Loucy (cell line): ENCODE data around the gene P2RY2.

ENCODE experiments used
- H2AFZ ChIP-seq: fragments of 200-600 bp; sonication (generic); 2 replicates; pipeline ENCODE4 v1.6.0; 2016; ENCODE audit warnings: antibody characterized with exemption, mild to moderate bottlenecking, low read length, moderate library complexity
- H3F3A ChIP-seq: fragments of 200-600 bp; 2 replicates; pipeline ENCODE4 v1.6.0; 2016; ENCODE audit warnings: antibody characterized with exemption, low read depth, mild to moderate bottlenecking
- H3K27me3 ChIP-seq: fragments of 200-600 bp; sonication (generic); 2 replicates; pipeline ENCODE4 v1.6.1; 2014; ENCODE audit warnings: low read length, mild to moderate bottlenecking; ENCODE audit not compliant: insufficient read depth, poor library complexity, severe bottlenecking
- H3K36me3 ChIP-seq: fragments of 200-600 bp; sonication (generic); 2 replicates; pipeline ENCODE4 v1.6.1; 2016; ENCODE audit warnings: low read length; ENCODE audit not compliant: insufficient read depth
- H3K4me1 ChIP-seq: fragments of 200-600 bp; sonication (generic); 2 replicates; pipeline ENCODE4 v1.5.1; 2014; ENCODE audit warnings: low read length, mild to moderate bottlenecking; ENCODE audit not compliant: insufficient read depth, poor library complexity, severe bottlenecking
- H3K4me2 ChIP-seq: fragments of 200-600 bp; sonication (generic); 2 replicates; pipeline ENCODE4 v1.6.0; 2014; ENCODE audit warnings: antibody characterized with exemption, low read length, low read depth, mild to moderate bottlenecking; ENCODE audit not compliant: poor library complexity, severe bottlenecking
- H3K4me3 ChIP-seq: fragments of 200-600 bp; sonication (generic); 2 replicates; pipeline ENCODE4 v1.5.1; 2014; ENCODE audit warnings: low read length, mild to moderate bottlenecking, mixed read lengths; ENCODE audit not compliant: poor library complexity, severe bottlenecking
- H3K79me2 ChIP-seq: fragments of 200-600 bp; sonication (generic); 2 replicates; pipeline ENCODE4 v1.6.1; 2014; ENCODE audit warnings: low read length; ENCODE audit not compliant: insufficient read depth
- H3K9ac ChIP-seq: fragments of 200-600 bp; sonication (generic); 2 replicates; pipeline ENCODE4 v1.6.0; 2014; ENCODE audit warnings: mild to moderate bottlenecking, low read depth, low read length, moderate library complexity; ENCODE audit not compliant: poor library complexity, severe bottlenecking
- H3K9me2 ChIP-seq: fragments of 200-600 bp; sonication (generic); replicated peaks from 2 replicates; pipeline ENCODE4 v1.6.1; 2016; ENCODE audit warnings: low read depth, low read length, mixed read lengths
- H3K9me3 ChIP-seq: fragments of 200-600 bp; sonication (generic); 2 replicates; pipeline ENCODE4 v1.6.1; 2014; ENCODE audit warnings: mild to moderate bottlenecking, antibody characterized with exemption, low read length, low read depth; ENCODE audit not compliant: insufficient read depth
- H4K20me1 ChIP-seq: fragments of 200-600 bp; sonication (generic); 2 replicates; pipeline ENCODE4 v1.6.0; 2014; ENCODE audit warnings: antibody characterized with exemption, low read length, mild to moderate bottlenecking; ENCODE audit not compliant: insufficient read depth, poor library complexity, severe bottlenecking
- CTCF ChIP-seq: fragments of 200-600 bp; sonication (generic); conservative IDR thresholded peaks from 2 replicates; pipeline ENCODE4 v1.5.1; 2014; ENCODE audit warnings: mild to moderate bottlenecking, antibody characterized with exemption, low read length
- EZH2phosphoT487 ChIP-seq: fragments of 200-600 bp; IDR thresholded peaks from 2 replicates; pipeline ENCODE4 v1.6.1; 2018; ENCODE audit warnings: antibody characterized with exemption, mild to moderate bottlenecking, moderate library complexity, borderline replicate concordance

The P2RY2 gene

GRCh38 chr11:73215191-73216134 lies 2.6 kb upstream of the P2RY2 start:
- no peaks in the 10 kb centered on the region for H3K9me3 ChIP-seq
- no peaks in the 10 kb centered on the region for H3K27me3 ChIP-seq
- no peak overlapping the region for H3K4me2 ChIP-seq
- no peaks in the 10 kb centered on the region for H3K4me1 ChIP-seq
- no peaks in the 10 kb centered on the region for H4K20me1 ChIP-seq
- no peaks in the 10 kb centered on the region for H3F3A ChIP-seq
- TF ChIP-seq EZH2phosphoT487, result no peak
- TF ChIP-seq CTCF, result no peak
- H3K9ac ChIP-seq, result no peak overlapping the region
- no peaks in the 10 kb centered on the region for H3K36me3 ChIP-seq
- H2AFZ ChIP-seq, result no peak overlapping the region
- no peak overlapping the region for H3K4me3 ChIP-seq
- no peaks in the 10 kb centered on the region for H3K79me2 ChIP-seq
- H3K9me2 ChIP-seq, result no peaks in the 10 kb centered on the region

DNA sequence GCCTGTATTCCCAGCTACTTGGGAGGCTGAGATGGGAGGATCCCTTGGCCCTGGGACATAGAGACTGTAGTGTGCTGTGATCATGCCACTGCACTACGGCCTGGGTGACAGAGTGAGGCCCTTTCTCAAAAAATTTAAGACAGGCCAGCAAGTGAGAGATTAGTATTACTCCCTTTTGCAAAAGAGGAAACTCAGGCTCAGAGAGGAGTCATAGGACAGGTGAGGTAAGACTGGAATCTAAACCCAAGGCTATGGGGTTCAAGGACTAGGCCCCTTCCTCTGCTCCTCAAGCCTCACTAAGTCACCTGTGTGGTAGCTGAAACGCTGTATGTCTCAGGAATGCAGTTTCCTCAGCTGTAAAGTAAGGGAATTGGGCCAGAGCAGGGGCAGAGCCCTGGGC lies 1.6 kb upstream of the P2RY2 start:
- H3F3A ChIP-seq, result no peaks in the 10 kb centered on the region
- H3K4me1 ChIP-seq, result no peaks in the 10 kb centered on the region
- H3K9me2 ChIP-seq, result no peaks in the 10 kb centered on the region
- H3K27me3 ChIP-seq, result no peaks in the 10 kb centered on the region
- H3K36me3 ChIP-seq, result no peaks in the 10 kb centered on the region
- H3K4me2 ChIP-seq, result no peak overlapping the region
- TF ChIP-seq CTCF (no peak), EZH2phosphoT487 (no peak)
- H3K9me3 ChIP-seq, result no peaks in the 10 kb centered on the region
- H3K4me3 ChIP-seq, result no peak overlapping the region
- H3K9ac ChIP-seq, result no peak overlapping the region
- H3K79me2 ChIP-seq, result no peaks in the 10 kb centered on the region
- H4K20me1 ChIP-seq, result no peaks in the 10 kb centered on the region
- no peak overlapping the region for H2AFZ ChIP-seq

DNA sequence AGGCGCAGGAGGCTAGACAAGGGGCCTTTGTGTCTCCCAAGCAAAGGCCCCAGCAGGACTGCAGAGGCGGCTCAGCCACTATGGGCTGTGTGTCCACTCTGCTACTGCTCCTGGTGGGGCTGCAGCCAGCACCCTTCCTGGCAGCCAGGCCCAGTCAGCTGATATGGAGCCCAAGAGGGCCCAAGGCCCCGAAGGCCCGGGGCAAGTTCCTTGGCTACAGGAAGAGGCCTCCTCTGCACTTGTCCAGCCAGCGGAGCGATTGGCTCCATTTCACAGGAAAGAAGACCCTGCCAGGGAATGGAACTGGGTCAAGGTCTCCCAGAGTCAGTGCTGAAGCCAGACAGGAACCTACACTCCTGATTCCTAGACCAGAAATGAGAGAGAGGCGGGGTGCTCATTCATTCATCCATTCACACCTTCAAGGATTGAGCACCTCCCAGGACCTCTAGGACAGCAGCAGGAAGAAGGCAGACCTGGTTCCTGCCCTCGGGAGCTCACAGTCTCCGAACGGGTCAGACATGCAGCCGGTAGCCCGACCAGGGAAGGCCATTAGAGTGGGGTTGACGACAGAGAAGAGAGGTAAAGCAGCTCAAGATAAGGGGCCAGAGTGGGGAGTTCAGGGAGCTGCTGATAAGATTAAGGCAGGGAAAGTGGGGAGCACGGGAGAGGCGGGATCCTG lies 811 bp upstream of the P2RY2 start:
- Histone ChIP-seq H3K9ac (no peak overlapping the region), H3K9me3 (no peaks in the 10 kb centered on the region), H3K9me2 (no peaks in the 10 kb centered on the region), H2AFZ (no peak overlapping the region), H3K36me3 (no peaks in the 10 kb centered on the region), H4K20me1 (no peaks in the 10 kb centered on the region), H3K4me2 (no peak overlapping the region), H3K27me3 (no peaks in the 10 kb centered on the region), H3K4me3 (no peak overlapping the region), H3K4me1 (no peaks in the 10 kb centered on the region), H3F3A (no peaks in the 10 kb centered on the region), H3K79me2 (no peaks in the 10 kb centered on the region)
- TF ChIP-seq CTCF (no peak), EZH2phosphoT487 (no peak)
